Vagina (tissue), 2 donors: ENCODE results near the gene CD151. TPM values are rescaled to one million over a fixed set of nuclear protein-coding genes. Genes with fewer than 3 reads are reported as not detected.

Experiments
- DNase-seq, 2 donors: peaks; one replicate each; pipeline ENCODE4 v3.0.0-alpha.2; 2017; ENCODE audit errors: extremely low spot score in 2 of 2
- H3K27ac ChIP-seq: fragments of 200-600 bp; sonication (generic); one replicate; pipeline ENCODE4 v1.5.1; 2019
- H3K27me3 ChIP-seq: fragments of 200-600 bp; sonication (generic); one replicate; pipeline ENCODE4 v1.5.1; 2019
- H3K36me3 ChIP-seq, 2 donors: fragments of 200-600 bp; sonication (generic); one replicate each; pipeline ENCODE4 v1.5.1; 2017 to 2019
- H3K4me1 ChIP-seq: fragments of 200-600 bp; sonication (generic); one replicate; pipeline ENCODE4 v1.5.1; 2019
- H3K4me3 ChIP-seq, 2 donors: fragments of 200-600 bp; sonication (generic); 1 replicate in 1 of 2; 2 replicates in 1 of 2; pipeline ENCODE4 v1.5.1; 2016 to 2019
- H3K9me3 ChIP-seq: fragments of 200-600 bp; sonication (generic); one replicate; pipeline ENCODE4 v1.5.1; 2019
- POLR2A ChIP-seq, 2 donors: fragments of 450-650 bp; IDR thresholded peaks; one replicate each; pipeline ENCODE4 v1.6.1; 2017; ENCODE audit warnings: antibody characterized with exemption in 2 of 2, mild to moderate bottlenecking in 2 of 2, moderate library complexity in 2 of 2
- POLR2AphosphoS5 ChIP-seq, 2 donors: sonication (generic); formaldehyde crosslinking; IDR thresholded peaks; one replicate each; pipeline ENCODE4 v1.9.0; 2017; ENCODE audit warnings: antibody characterized with exemption in 2 of 2, mild to moderate bottlenecking in 2 of 2, low read depth in 1 of 2; ENCODE audit not compliant: insufficient read depth in 1 of 2
- intact Hi-C: fragments of 100-400 bp; cut with DNase I; formaldehyde crosslinking; loops from one replicate; pipeline ENCODE4 v1.15.1; 2023
- total RNA-seq: library from RNA; depleted of rRNA; stranded (reverse); fragments of >200 nt; gene quantifications from one replicate; pipeline ENCODE4 v1.2.3, GENCODE V29; 2016
- TF ChIP-seq, protein P1 (sequence below), 3 experiments: fragments of 450-650 bp in 2 of 3; fragments of 200-600 bp in 1 of 3; sonication (generic) in 1 of 3; IDR thresholded peaks; one replicate each; pipeline ENCODE4 v1.5.1; 2017 to 2019; ENCODE audit warnings: antibody characterized with exemption in 3 of 3, mild to moderate bottlenecking in 2 of 3, moderate library complexity in 2 of 3

CD151 gene
- total RNA-seq, 1 donor from 2014 or later = 150 TPM

DNA sequence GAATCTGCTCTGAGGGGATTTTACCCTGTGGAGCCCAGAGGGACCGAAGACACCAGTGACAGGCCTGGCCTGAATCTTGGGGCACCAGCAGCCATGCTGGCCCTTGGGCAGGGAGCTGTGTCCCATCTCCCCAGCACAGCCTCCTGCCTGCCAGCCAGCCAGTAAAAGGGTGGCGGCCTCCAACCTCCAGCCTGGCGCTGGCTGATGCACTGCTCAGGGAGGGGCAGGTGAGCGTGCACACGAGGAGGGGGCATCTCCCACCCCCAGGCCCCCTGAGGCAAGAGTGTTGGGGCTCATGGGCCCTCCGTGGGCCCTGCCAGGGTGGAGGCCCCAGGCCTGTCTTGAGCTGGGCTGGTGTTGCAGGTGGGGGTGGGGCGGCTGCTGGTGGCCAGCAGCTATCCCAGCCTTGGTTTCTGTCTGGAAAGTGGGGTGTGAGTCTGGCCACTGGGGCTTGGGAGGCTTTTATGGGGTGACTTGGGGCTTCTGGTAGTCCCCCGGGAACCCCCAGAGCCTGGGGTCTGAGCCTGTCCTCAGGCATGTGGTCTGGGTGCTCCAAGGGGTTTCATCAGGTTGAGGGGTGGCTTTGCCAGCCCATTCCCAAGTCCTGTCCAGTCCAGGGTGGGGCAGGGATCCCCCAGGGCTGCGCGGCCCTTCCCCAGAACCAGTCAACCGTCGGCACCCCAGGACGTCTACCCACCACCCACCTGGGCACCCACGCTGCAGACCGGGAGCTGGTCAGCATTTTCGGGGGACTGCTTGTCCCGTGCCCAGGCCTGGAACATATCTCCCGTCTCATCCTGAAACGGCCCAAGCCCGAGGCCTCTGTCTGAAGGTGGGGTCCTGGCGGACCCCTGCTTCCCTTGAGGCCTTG, 27.7 kb downstream of the CD151 start:
- H3K4me1 ChIP-seq = peaks cover 50% of the 10 kb centered on the region
- H3K27me3 ChIP-seq = no peaks in the 10 kb centered on the region
- no peak overlapping the region for H3K27ac ChIP-seq
- H3K9me3 ChIP-seq = no peaks in the 10 kb centered on the region
- TF ChIP-seq POLR2AphosphoS5 (IDR thresholded peaks at IDR 0.05; ENCODE audit: insufficient read depth in 1 of 2, low read depth in 1 of 2) (no peak), POLR2A (IDR thresholded peaks at IDR 0.05) (no peak)
- TF ChIP-seq, protein P1, sequence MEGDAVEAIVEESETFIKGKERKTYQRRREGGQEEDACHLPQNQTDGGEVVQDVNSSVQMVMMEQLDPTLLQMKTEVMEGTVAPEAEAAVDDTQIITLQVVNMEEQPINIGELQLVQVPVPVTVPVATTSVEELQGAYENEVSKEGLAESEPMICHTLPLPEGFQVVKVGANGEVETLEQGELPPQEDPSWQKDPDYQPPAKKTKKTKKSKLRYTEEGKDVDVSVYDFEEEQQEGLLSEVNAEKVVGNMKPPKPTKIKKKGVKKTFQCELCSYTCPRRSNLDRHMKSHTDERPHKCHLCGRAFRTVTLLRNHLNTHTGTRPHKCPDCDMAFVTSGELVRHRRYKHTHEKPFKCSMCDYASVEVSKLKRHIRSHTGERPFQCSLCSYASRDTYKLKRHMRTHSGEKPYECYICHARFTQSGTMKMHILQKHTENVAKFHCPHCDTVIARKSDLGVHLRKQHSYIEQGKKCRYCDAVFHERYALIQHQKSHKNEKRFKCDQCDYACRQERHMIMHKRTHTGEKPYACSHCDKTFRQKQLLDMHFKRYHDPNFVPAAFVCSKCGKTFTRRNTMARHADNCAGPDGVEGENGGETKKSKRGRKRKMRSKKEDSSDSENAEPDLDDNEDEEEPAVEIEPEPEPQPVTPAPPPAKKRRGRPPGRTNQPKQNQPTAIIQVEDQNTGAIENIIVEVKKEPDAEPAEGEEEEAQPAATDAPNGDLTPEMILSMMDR (IDR thresholded peaks at IDR 0.05) = no peak
- no peak for DNase-seq
- intact Hi-C loops = no loop called here
- no peak overlapping the region for H3K4me3 ChIP-seq
- peaks cover 0 to 8% of the 10 kb centered on the region in 2 donors for H3K36me3 ChIP-seq

DNA sequence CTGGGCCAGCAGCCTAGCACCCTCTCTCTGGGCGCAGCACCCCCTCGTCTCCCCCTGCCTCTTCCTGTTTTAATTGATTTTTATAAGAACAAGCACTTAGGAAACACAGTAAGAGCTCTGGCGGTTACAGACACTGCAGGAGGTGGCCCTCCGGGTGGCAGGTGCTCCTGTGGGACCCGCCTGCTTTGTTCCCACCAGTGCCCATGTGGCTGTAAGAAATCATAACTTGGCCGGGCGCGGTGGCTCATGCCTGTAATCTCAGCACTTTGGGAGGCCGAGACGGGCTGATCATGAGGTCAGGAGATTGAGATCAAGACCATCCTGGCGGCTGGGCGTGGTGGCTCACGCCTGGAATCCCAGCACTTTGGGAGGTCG, 28.3 kb downstream of the CD151 start:
- intact Hi-C loops = no loop called here
- Histone ChIP-seq H3K27me3 (no peaks in the 10 kb centered on the region), H3K27ac (no peak overlapping the region), H3K4me3 (no peak overlapping the region), H3K36me3 (peaks cover 0 to 12% of the 10 kb centered on the region in 2 donors), H3K4me1 (peaks cover 44% of the 10 kb centered on the region), H3K9me3 (no peaks in the 10 kb centered on the region)
- no peak for DNase-seq
- no peak for TF ChIP-seq POLR2AphosphoS5 (IDR thresholded peaks at IDR 0.05; ENCODE audit: insufficient read depth in 1 of 2, low read depth in 1 of 2)
- TF ChIP-seq POLR2A (IDR thresholded peaks at IDR 0.05) = no peak
- TF ChIP-seq, protein P1 (IDR thresholded peaks at IDR 0.05) = no peak

DNA sequence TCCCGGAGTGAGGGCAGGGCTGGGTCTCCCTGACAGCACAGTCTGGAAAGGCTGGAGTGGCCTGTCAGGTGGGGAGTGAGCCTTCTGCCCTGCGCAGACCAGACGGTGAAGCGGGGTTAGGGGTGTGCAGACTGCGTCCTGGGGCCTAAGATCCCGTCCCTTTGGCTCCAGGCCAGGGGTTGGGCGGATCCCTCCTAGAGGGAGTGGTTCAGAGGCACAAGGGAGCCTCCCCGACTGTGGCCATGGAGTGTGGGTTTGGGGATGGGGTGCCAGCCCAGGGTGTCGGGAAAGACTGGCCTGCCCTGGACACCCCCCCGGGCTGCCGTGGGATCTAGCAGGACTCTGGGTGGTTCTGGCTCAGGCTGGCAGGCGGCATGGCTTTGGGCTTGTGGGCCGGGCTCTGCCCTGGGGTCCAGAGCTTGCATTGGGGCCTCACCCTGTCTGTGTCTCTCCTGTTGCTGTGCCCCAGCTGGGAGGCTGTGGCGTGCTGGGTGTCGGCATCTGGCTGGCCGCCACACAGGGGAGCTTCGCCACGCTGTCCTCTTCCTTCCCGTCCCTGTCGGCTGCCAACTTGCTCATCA, 29.4 kb downstream of the CD151 start:
- intact Hi-C loops = no loop called here
- H3K4me1 ChIP-seq = peaks cover 36% of the 10 kb centered on the region
- TF ChIP-seq, protein P1 (IDR thresholded peaks at IDR 0.05) = no peak
- TF ChIP-seq POLR2A (IDR thresholded peaks at IDR 0.05) (no peak), POLR2AphosphoS5 (IDR thresholded peaks at IDR 0.05; ENCODE audit: insufficient read depth in 1 of 2, low read depth in 1 of 2) (no peak)
- DNase-seq = no peak
- no peak overlapping the region for H3K4me3 ChIP-seq
- H3K36me3 ChIP-seq = peaks cover 0 to 12% of the 10 kb centered on the region in 2 donors
- H3K27ac ChIP-seq = no peak overlapping the region
- no peaks in the 10 kb centered on the region for H3K27me3 ChIP-seq
- H3K9me3 ChIP-seq = no peaks in the 10 kb centered on the region

DNA sequence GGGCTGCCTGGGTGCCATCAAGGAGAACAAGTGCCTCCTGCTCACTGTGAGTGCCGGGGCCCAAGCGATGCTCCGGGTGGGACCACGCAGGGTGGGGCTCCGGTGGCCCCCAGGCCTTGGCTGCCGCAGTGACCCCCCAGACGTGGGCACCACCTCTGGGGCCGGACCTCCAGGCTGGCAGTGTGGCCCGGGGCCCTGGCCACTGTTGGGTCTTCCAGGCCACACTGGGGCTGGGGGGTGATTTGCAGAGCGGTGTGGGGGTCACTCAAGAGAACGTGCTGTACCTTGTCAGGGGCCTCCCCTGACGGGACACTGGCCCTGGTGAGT, 29.9 kb downstream of the CD151 start:
- DNase-seq = no peak
- H3K27me3 ChIP-seq = no peaks in the 10 kb centered on the region
- H3K27ac ChIP-seq = no peak overlapping the region
- H3K4me1 ChIP-seq = peaks cover 36% of the 10 kb centered on the region
- no peak for TF ChIP-seq POLR2A (IDR thresholded peaks at IDR 0.05)
- TF ChIP-seq, protein P1 (IDR thresholded peaks at IDR 0.05) = no peak
- TF ChIP-seq POLR2AphosphoS5 (IDR thresholded peaks at IDR 0.05; ENCODE audit: insufficient read depth in 1 of 2, low read depth in 1 of 2) = no peak
- no peak overlapping the region for H3K4me3 ChIP-seq
- intact Hi-C loops = no loop called here
- H3K9me3 ChIP-seq = no peaks in the 10 kb centered on the region
- H3K36me3 ChIP-seq = peaks cover 0 to 12% of the 10 kb centered on the region in 2 donors
